ENCODE data around the gene MRO.
"Not testable (repeated sequence)": the region's sequence is repeated elsewhere in the genome, so short reads cannot be mapped to it uniquely, and the experiment has no call there.

The MRO gene

DNA sequence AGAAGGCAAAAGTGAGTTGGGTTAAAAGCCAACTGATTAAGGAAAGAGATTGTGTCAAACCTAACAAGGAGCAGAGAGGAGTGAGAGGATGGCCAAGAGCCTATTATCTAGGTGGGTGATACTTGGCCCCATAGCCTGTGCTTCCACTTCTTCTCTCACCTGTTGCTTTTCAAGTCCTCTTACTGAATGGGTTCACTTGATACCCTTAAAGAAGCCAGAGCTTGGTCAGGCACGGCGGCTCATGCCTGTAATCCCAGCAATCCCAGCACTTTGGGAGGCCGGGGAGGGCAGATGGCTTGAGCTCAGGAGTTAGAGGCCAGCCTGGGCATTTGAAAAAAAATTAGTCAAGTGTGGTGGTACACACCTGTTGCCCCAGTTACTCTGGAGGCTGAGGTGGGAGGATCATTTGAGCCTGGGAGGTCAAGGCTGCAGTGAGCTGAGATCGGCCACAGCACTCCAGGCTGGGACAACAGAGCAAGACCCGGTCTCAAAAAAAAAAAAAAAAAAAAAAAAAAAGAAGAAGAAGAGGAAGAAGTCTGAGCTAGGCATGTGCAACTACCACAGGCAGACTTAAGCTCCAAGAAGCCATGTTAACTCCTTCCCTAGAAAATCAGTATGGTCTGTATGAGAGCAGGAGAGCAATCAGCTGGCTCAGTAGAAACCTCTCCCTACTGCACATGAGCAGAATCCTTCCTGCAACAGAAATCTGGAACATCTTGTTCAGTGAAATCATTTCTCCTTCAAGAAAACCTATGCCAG, 30.7 kb upstream of the MRO start:
- no peaks in the 10 kb centered on the region for H3K36me3 ChIP-seq (ENCODE audit: control insufficient read depth, insufficient read depth, low read length)
- no peaks in the 10 kb centered on the region for H3K9me3 ChIP-seq (ENCODE audit: control insufficient read depth, low read length)
- no peak overlapping the region for H3K9ac ChIP-seq (ENCODE audit: low read length)
- peaks cover 14% of the 10 kb centered on the region for H3K4me1 ChIP-seq (ENCODE audit: control insufficient read depth, insufficient read depth, low read length)
- no peaks in the 10 kb centered on the region for H3K27me3 ChIP-seq (ENCODE audit: control insufficient read depth, insufficient read depth, low read length)
- no peak overlapping the region for H3K4me3 ChIP-seq (ENCODE audit: low read length)

GRCh38 chr18:50849419-50849821, 29.6 kb upstream of the MRO start:
- H3K27me3 ChIP-seq (ENCODE audit: control insufficient read depth, insufficient read depth, low read length): no peaks in the 10 kb centered on the region
- H3K4me1 ChIP-seq (ENCODE audit: control insufficient read depth, insufficient read depth, low read length): peaks cover 8% of the 10 kb centered on the region
- H3K4me3 ChIP-seq (ENCODE audit: low read length): no peak overlapping the region
- no peaks in the 10 kb centered on the region for H3K36me3 ChIP-seq (ENCODE audit: control insufficient read depth, insufficient read depth, low read length)
- H3K9me3 ChIP-seq (ENCODE audit: control insufficient read depth, low read length): no peaks in the 10 kb centered on the region
- H3K9ac ChIP-seq (ENCODE audit: low read length): no peak overlapping the region

GRCh38 chr18:50848991-50849390, 29.2 kb upstream of the MRO start:
- no peaks in the 10 kb centered on the region for H3K27me3 ChIP-seq (ENCODE audit: control insufficient read depth, insufficient read depth, low read length)
- no peaks in the 10 kb centered on the region for H3K9me3 ChIP-seq (ENCODE audit: control insufficient read depth, low read length)
- no peak overlapping the region for H3K9ac ChIP-seq (ENCODE audit: low read length)
- H3K4me1 ChIP-seq (ENCODE audit: control insufficient read depth, insufficient read depth, low read length): peaks cover 3% of the 10 kb centered on the region
- H3K36me3 ChIP-seq (ENCODE audit: control insufficient read depth, insufficient read depth, low read length): no peaks in the 10 kb centered on the region
- H3K4me3 ChIP-seq (ENCODE audit: low read length): no peak overlapping the region

DNA sequence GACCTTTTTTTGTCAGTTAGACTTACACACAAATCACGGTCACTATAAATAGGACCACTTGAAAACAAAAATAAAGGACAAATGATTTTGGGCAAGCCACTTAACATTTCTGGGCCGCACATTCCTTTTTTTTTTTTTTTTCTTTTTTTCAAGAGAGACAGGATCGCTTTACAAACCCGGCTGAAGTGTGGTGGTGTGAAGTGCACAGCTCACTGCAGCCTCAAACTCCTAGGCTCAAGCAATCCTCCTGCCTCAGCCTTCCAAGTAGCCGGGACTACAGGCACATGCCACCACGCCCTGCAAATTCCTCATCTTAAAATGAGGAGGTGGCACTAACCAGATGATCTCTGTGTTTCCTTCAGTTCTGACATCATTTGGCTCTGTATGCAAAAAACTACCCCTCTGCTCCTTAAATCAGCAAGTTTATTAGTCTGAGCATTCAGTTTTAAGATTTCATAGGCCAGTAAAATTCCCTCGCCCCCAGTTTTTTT, 28.3 kb upstream of the MRO start:
- no peak overlapping the region for H3K9ac ChIP-seq (ENCODE audit: low read length)
- no peaks in the 10 kb centered on the region for H3K36me3 ChIP-seq (ENCODE audit: control insufficient read depth, insufficient read depth, low read length)
- no peaks in the 10 kb centered on the region for H3K4me1 ChIP-seq (ENCODE audit: control insufficient read depth, insufficient read depth, low read length)
- H3K9me3 ChIP-seq (ENCODE audit: control insufficient read depth, low read length): no peaks in the 10 kb centered on the region
- H3K27me3 ChIP-seq (ENCODE audit: control insufficient read depth, insufficient read depth, low read length): no peaks in the 10 kb centered on the region
- H3K4me3 ChIP-seq (ENCODE audit: low read length): no peak overlapping the region

- Histone ChIP-seq H3K27me3 (ENCODE audit: control insufficient read depth, insufficient read depth, low read length) (no peaks in the 10 kb centered on the region), H3K36me3 (ENCODE audit: control insufficient read depth, insufficient read depth, low read length) (no peaks in the 10 kb centered on the region), H3K9ac (ENCODE audit: low read length) (no peak overlapping the region), H3K4me3 (ENCODE audit: low read length) (no peak overlapping the region), H3K4me1 (ENCODE audit: control insufficient read depth, insufficient read depth, low read length) (no peaks in the 10 kb centered on the region), H3K9me3 (ENCODE audit: control insufficient read depth, low read length) (no peaks in the 10 kb centered on the region)
Measured at GRCh38 chr18:50847192-50847591, 27.4 kb upstream of the MRO start.

- peaks cover 5% of the 10 kb centered on the region for H3K4me1 ChIP-seq (ENCODE audit: control insufficient read depth, insufficient read depth, low read length)
- no peak overlapping the region for H3K4me3 ChIP-seq (ENCODE audit: low read length)
Measured at GRCh38 chr18:50844960-50845359, 25.1 kb upstream of the MRO start.

GRCh38 chr18:50844554-50844953, 24.7 kb upstream of the MRO start:
- H3K9ac ChIP-seq (ENCODE audit: low read length): no peak overlapping the region
- no peaks in the 10 kb centered on the region for H3K36me3 ChIP-seq (ENCODE audit: control insufficient read depth, insufficient read depth, low read length)
- H3K27me3 ChIP-seq (ENCODE audit: control insufficient read depth, insufficient read depth, low read length): no peaks in the 10 kb centered on the region
- H3K4me3 ChIP-seq (ENCODE audit: low read length): no peak overlapping the region
- no peaks in the 10 kb centered on the region for H3K9me3 ChIP-seq (ENCODE audit: control insufficient read depth, low read length)
- peaks cover 9% of the 10 kb centered on the region for H3K4me1 ChIP-seq (ENCODE audit: control insufficient read depth, insufficient read depth, low read length)

More at GRCh38 chr18:50844960-50845359, 25.1 kb upstream of the MRO start:
- no peaks in the 10 kb centered on the region for H3K36me3 ChIP-seq (ENCODE audit: control insufficient read depth, insufficient read depth, low read length)
- no peak overlapping the region for H3K9ac ChIP-seq (ENCODE audit: low read length)
- no peaks in the 10 kb centered on the region for H3K27me3 ChIP-seq (ENCODE audit: control insufficient read depth, insufficient read depth, low read length)
- no peaks in the 10 kb centered on the region for H3K9me3 ChIP-seq (ENCODE audit: control insufficient read depth, low read length)

DNA sequence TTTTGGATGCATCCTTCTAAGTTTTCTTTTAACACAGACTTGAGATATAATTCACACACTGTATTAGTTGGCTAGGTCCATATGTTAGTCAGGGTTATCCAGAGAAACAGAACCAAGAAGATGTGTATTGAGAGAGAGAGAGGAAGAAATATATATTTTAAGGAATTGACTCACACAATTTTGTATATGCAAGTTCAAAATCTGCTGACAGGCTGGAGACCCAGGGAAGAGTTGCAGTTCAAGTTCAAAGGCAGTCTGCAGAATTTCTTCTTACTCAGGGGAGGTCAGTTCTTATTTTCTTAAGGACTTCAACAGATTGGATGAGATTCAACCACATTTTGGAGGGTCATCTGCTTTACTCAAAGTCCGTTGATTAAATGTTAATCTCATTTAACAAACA, 23.0 kb upstream of the MRO start:
- H3K36me3 ChIP-seq (ENCODE audit: control insufficient read depth, insufficient read depth, low read length): no peaks in the 10 kb centered on the region
- no peak overlapping the region for H3K9ac ChIP-seq (ENCODE audit: low read length)
- H3K4me3 ChIP-seq (ENCODE audit: low read length): no peak overlapping the region
- no peaks in the 10 kb centered on the region for H3K27me3 ChIP-seq (ENCODE audit: control insufficient read depth, insufficient read depth, low read length)
- no peaks in the 10 kb centered on the region for H3K9me3 ChIP-seq (ENCODE audit: control insufficient read depth, low read length)
- peaks cover 11% of the 10 kb centered on the region for H3K4me1 ChIP-seq (ENCODE audit: control insufficient read depth, insufficient read depth, low read length)

DNA sequence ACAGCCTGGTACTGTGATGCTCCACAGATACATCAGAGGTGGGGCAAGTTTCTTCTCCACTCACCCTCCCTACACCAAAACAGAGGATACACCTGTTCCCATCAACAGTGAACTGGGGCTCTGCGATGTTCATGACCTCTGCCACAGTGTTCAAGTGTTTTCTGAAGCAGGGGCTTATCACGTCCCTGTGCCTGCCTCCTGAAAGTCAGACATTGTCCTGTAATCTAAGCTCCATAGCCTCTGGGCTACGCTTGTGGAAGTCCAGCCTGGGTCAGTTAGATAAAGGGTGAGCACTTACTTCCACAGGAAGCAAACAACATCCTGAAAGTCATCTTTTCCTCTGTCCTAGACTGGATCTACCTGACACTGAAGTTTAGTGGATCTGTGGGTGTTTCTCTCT, 20.2 kb upstream of the MRO start:
- H3K9me3 ChIP-seq (ENCODE audit: control insufficient read depth, low read length): no peaks in the 10 kb centered on the region
- H3K4me3 ChIP-seq (ENCODE audit: low read length): no peak overlapping the region
- no peaks in the 10 kb centered on the region for H3K36me3 ChIP-seq (ENCODE audit: control insufficient read depth, insufficient read depth, low read length)
- H3K27me3 ChIP-seq (ENCODE audit: control insufficient read depth, insufficient read depth, low read length): no peaks in the 10 kb centered on the region
- H3K9ac ChIP-seq (ENCODE audit: low read length): no peak overlapping the region
- peaks cover 22% of the 10 kb centered on the region for H3K4me1 ChIP-seq (ENCODE audit: control insufficient read depth, insufficient read depth, low read length)

DNA sequence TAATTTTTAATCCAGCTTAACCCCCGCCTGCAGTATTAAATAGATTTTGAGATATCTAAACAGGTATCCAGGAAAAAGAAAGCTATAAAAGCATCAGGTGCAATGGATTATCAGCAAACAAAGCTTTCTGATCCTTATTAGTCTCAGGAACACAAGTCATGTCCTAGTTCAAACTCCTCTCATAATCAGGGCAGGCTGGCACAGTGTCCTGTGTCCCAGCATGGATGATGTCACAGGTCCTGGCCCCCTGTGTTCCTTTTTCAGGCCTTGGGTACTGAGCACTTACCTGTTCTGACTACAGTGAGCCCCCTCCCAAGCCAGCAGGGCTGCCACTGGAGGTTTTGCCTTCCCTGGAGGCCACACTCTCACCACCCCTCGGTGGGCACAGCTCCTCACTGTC, 19.5 kb upstream of the MRO start:
- H3K9ac ChIP-seq (ENCODE audit: low read length): no peak overlapping the region
- H3K36me3 ChIP-seq (ENCODE audit: control insufficient read depth, insufficient read depth, low read length): no peaks in the 10 kb centered on the region
- H3K9me3 ChIP-seq (ENCODE audit: control insufficient read depth, low read length): no peaks in the 10 kb centered on the region
- H3K27me3 ChIP-seq (ENCODE audit: control insufficient read depth, insufficient read depth, low read length): no peaks in the 10 kb centered on the region
- no peak overlapping the region for H3K4me3 ChIP-seq (ENCODE audit: low read length)
- H3K4me1 ChIP-seq (ENCODE audit: control insufficient read depth, insufficient read depth, low read length): peaks cover 22% of the 10 kb centered on the region

GRCh38 chr18:50836521-50836957, 16.7 kb upstream of the MRO start:
- no peaks in the 10 kb centered on the region for H3K36me3 ChIP-seq (ENCODE audit: control insufficient read depth, insufficient read depth, low read length)
- peaks cover 22% of the 10 kb centered on the region for H3K4me1 ChIP-seq (ENCODE audit: control insufficient read depth, insufficient read depth, low read length)
- H3K27me3 ChIP-seq (ENCODE audit: control insufficient read depth, insufficient read depth, low read length): no peaks in the 10 kb centered on the region
- H3K4me3 ChIP-seq (ENCODE audit: low read length): no peak overlapping the region
- no peaks in the 10 kb centered on the region for H3K9me3 ChIP-seq (ENCODE audit: control insufficient read depth, low read length)
- no peak overlapping the region for H3K9ac ChIP-seq (ENCODE audit: low read length)

DNA sequence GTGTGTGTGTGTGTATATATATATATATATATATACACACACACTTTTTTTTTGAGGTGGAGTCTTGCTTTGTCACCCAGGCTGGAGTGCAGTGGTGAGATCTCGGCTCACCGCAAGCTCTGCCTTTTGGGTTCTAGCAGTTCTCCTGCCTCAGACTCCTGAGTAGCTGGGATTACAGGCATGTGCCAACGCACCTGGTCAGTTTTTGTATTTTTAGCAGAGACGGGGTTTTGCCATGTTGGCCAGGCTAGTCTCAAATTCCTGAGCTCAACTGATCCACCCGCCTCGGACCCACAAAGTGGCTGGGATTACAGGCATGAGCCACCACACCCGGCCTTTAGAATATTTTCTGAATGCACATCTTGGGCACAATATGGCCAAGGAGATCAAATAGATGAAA, 13.7 kb upstream of the MRO start:
- H3K27me3 ChIP-seq (ENCODE audit: control insufficient read depth, insufficient read depth, low read length); H3K36me3 ChIP-seq (ENCODE audit: control insufficient read depth, insufficient read depth, low read length); H3K4me3 ChIP-seq (ENCODE audit: low read length); H3K9me3 ChIP-seq (ENCODE audit: control insufficient read depth, low read length); H3K9ac ChIP-seq (ENCODE audit: low read length): not testable (repeated sequence)
- peaks cover 10% of the 10 kb centered on the region for H3K4me1 ChIP-seq (ENCODE audit: control insufficient read depth, insufficient read depth, low read length)
